Keratinocyte (primary cell): ENCODE measurements around the gene ABCC11. TPM values are rescaled to one million over a fixed set of nuclear protein-coding genes. Genes with fewer than 3 reads are reported as not detected.

Experiments used
- DNase-seq: peaks from one replicate; pipeline ENCODE4 v3.0.0-alpha.2; 2011; ENCODE audit warnings: low read depth, missing footprints, low spot score
- FAIRE-seq: peaks from 2 replicates; lab custom pipeline; 2011; peaks lifted over from hg19 to GRCh38; lab: Jason Lieb, UNC
- H2AFZ ChIP-seq: 2 replicates; pipeline ENCODE4 v1.6.0; 2012; ENCODE audit warnings: low read length, control low read depth, inconsistent platforms; ENCODE audit not compliant: control insufficient read depth
- H3K27ac ChIP-seq: 2 replicates; pipeline ENCODE4 v1.5.1; 2011; ENCODE audit warnings: low read length; ENCODE audit not compliant: control insufficient read depth, insufficient read depth
- H3K27me3 ChIP-seq: 3 replicates; pipeline ENCODE4 v1.6.0; 2011; ENCODE audit warnings: low read length; ENCODE audit not compliant: control insufficient read depth, insufficient read depth; ENCODE audit errors: extremely low read depth
- H3K36me3 ChIP-seq, 2 experiments: 2 replicates in 1 of 2; 3 replicates in 1 of 2; pipeline ENCODE4 v1.5.1; 2011; ENCODE audit warnings: low read length in 2 of 2, mild to moderate bottlenecking in 1 of 2; ENCODE audit not compliant: control insufficient read depth in 2 of 2, insufficient read depth in 2 of 2; ENCODE audit errors: extremely low read depth in 1 of 2
- H3K4me1 ChIP-seq: 3 replicates; pipeline ENCODE4 v1.5.1; 2011; ENCODE audit warnings: low read length; ENCODE audit not compliant: control insufficient read depth, insufficient read depth; ENCODE audit errors: extremely low read depth
- H3K4me2 ChIP-seq: 3 replicates; pipeline ENCODE4 v1.6.0; 2011; ENCODE audit warnings: low read depth, low read length; ENCODE audit not compliant: control insufficient read depth, insufficient read depth; ENCODE audit errors: extremely low read depth
- H3K4me3 ChIP-seq, 3 experiments: fragments of 200-600 bp in 1 of 3; sonication (generic) in 1 of 3; 2 replicates in 2 of 3; 3 replicates in 1 of 3; pipeline ENCODE4 v1.5.1; 2011 to 2016; ENCODE audit warnings: low read length in 3 of 3, mild to moderate bottlenecking in 3 of 3, control low read depth in 2 of 3, inconsistent platforms in 1 of 3, low read depth in 1 of 3, mixed read lengths in 1 of 3, mixed run types in 1 of 3, moderate library complexity in 1 of 3; ENCODE audit not compliant: control insufficient read depth in 2 of 3, insufficient read depth in 2 of 3; ENCODE audit errors: extremely low read depth in 1 of 3
- H3K79me2 ChIP-seq: 2 replicates; pipeline ENCODE4 v1.6.0; 2012; ENCODE audit warnings: low read length; ENCODE audit not compliant: control insufficient read depth, insufficient read depth
- H3K9ac ChIP-seq: 3 replicates; pipeline ENCODE4 v1.6.0; 2011; ENCODE audit warnings: low read length; ENCODE audit not compliant: control insufficient read depth, insufficient read depth; ENCODE audit errors: extremely low read depth
- H3K9me1 ChIP-seq: 3 replicates; pipeline ENCODE4 v1.6.0; 2011; ENCODE audit warnings: low read length; ENCODE audit not compliant: control insufficient read depth, insufficient read depth; ENCODE audit errors: extremely low read depth
- H3K9me3 ChIP-seq: 2 replicates; pipeline ENCODE4 v1.5.1; 2012; ENCODE audit warnings: low read depth, low read length; ENCODE audit not compliant: control insufficient read depth
- H4K20me1 ChIP-seq: 3 replicates; pipeline ENCODE4 v1.6.0; 2011; ENCODE audit warnings: low read length; ENCODE audit not compliant: control insufficient read depth, insufficient read depth; ENCODE audit errors: extremely low read depth
- CTCF ChIP-seq, 3 experiments: IDR thresholded peaks in 1 of 3; conservative IDR thresholded peaks in 1 of 3; optimal IDR thresholded peaks in 1 of 3; 2 replicates in 2 of 3; 3 replicates in 1 of 3; pipeline versions ENCODE3 to v1.5.1; 2011; ENCODE audit warnings: low read length in 3 of 3, mild to moderate bottlenecking in 3 of 3, moderate library complexity in 2 of 3, control low read depth in 1 of 3, inconsistent platforms in 1 of 3; ENCODE audit not compliant: insufficient read depth in 2 of 3; ENCODE audit errors: extremely low read depth in 1 of 3
- EZH2 ChIP-seq: IDR thresholded peaks from one replicate; pipeline ENCODE4 v1.6.1; 2012; ENCODE audit warnings: inconsistent platforms, mild to moderate bottlenecking, low read length, moderate library complexity
- dilution Hi-C: fragments of 300-500 bp; cut with MboI; formaldehyde crosslinking; loops from one replicate; pipeline ENCODE4 v1.7.0; 2020; ENCODE audit warnings: low sequenced_read_pairs; ENCODE audit not compliant: extremely low pct_ligation_motif_present
- polyA plus RNA-seq, 5 experiments: library from polyadenylated mRNA; depleted of rRNA in 3 of 5; stranded (reverse) in 3 of 5; stranded (forward) in 1 of 5; unstranded in 1 of 5; fragments of >200 nt; gene quantifications; 1 replicate in 1 of 5; 2 replicates in 3 of 5; 3 replicates in 1 of 5; pipeline versions ENCODE4 v1.2.1 to v1.2.3, GENCODE V29; 2011 to 2012; ENCODE audit warnings: missing spikeins in 2 of 5, low read depth in 1 of 5, low replicate concordance in 1 of 5

Gene ABCC11
- polyA plus RNA-seq, 1 donor (not counting 4 experiments of a cell fraction or from before 2014, with no cell fraction given), result 0.33 TPM

DNA sequence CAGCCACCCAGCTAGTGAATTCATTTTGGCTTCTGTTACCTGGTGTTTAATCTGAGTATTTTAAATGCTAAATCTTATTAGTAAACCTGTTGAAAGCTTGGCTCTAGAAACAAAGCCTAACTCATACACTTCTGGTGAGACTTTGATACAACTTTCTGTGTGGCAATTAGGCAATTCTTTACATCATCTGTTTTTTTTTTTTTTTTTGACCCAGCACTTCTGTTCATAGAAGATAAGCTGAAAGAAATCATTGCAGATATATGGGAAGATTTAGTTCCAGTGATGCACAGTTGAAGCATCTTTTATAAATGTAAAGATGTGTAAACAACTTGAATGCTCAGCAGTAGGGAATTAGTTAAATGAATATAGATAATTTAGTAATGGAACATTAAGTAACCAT, 21.7 kb upstream of the ABCC11 start:
- no peaks in the 10 kb centered on the region for H3K27me3 ChIP-seq
- H3K4me1 ChIP-seq, result no peaks in the 10 kb centered on the region
- H3K9me3 ChIP-seq, result no peaks in the 10 kb centered on the region
- no peak overlapping the region for H3K4me2 ChIP-seq
- H3K9me1 ChIP-seq, result no peaks in the 10 kb centered on the region
- H3K9ac ChIP-seq, result no peak overlapping the region
- H3K36me3 ChIP-seq, result peaks cover 0 to 8% of the 10 kb centered on the region in 2 experiments
- H3K27ac ChIP-seq, result no peak overlapping the region
- DNase-seq, result no peak
- no peak for FAIRE-seq
- dilution Hi-C loops, result no loop called here
- H2AFZ ChIP-seq, result no peak overlapping the region
- H3K4me3 ChIP-seq, result no peak overlapping the region
- TF ChIP-seq CTCF (optimal IDR thresholded peaks at IDR 0.05 in 1 of 3, IDR thresholded peaks at IDR 0.05 in 1 of 3, conservative IDR thresholded peaks at IDR 0.05 in 1 of 3; ENCODE audit: extremely low read depth in 1 of 3, insufficient read depth in 2 of 3, low read length in 3 of 3) (no peak), EZH2 (no peak)
- peaks cover 3% of the 10 kb centered on the region for H3K79me2 ChIP-seq
- H4K20me1 ChIP-seq, result no peaks in the 10 kb centered on the region

GRCh38 chr16:48262631-48263030, 15.3 kb upstream of the ABCC11 start:
- no peak for DNase-seq

More at GRCh38 chr16:48262631-48263030, 15.3 kb upstream of the ABCC11 start:
- no peak overlapping the region for H3K4me3 ChIP-seq
- no peaks in the 10 kb centered on the region for H3K27me3 ChIP-seq
- H4K20me1 ChIP-seq, result no peaks in the 10 kb centered on the region
- no peaks in the 10 kb centered on the region for H3K9me1 ChIP-seq
- no peak overlapping the region for H3K9ac ChIP-seq
- FAIRE-seq, result no peak
- H3K36me3 ChIP-seq, result peaks cover 13 to 27% of the 10 kb centered on the region in 2 experiments
- H2AFZ ChIP-seq, result no peak overlapping the region
- H3K79me2 ChIP-seq, result peaks cover 3% of the 10 kb centered on the region
- no peaks in the 10 kb centered on the region for H3K9me3 ChIP-seq
- dilution Hi-C loops, result no loop called here
- no peaks in the 10 kb centered on the region for H3K4me1 ChIP-seq
- no peak for TF ChIP-seq EZH2
- TF ChIP-seq CTCF (optimal IDR thresholded peaks at IDR 0.05 in 1 of 3, IDR thresholded peaks at IDR 0.05 in 1 of 3, conservative IDR thresholded peaks at IDR 0.05 in 1 of 3; ENCODE audit: extremely low read depth in 1 of 3, insufficient read depth in 2 of 3, low read length in 3 of 3), result no peak
- no peak overlapping the region for H3K27ac ChIP-seq
- H3K4me2 ChIP-seq, result no peak overlapping the region
